ENCODE measurements around the gene CPN2.

- TF ChIP-seq RELA (CRISPR knock-in tag; IDR thresholded peaks at IDR 0.05) (no peak), TBX2 (CRISPR knock-in tag; IDR thresholded peaks at IDR 0.05; ENCODE audit: borderline replicate concordance) (no peak), MTF2 (CRISPR knock-in tag; IDR thresholded peaks at IDR 0.05; ENCODE audit: borderline replicate concordance) (no peak), MXI1 (IDR thresholded peaks at IDR 0.05; ENCODE audit: borderline replicate concordance, low read depth, low read length) (no peak)
- TF ChIP-seq, protein P1, sequence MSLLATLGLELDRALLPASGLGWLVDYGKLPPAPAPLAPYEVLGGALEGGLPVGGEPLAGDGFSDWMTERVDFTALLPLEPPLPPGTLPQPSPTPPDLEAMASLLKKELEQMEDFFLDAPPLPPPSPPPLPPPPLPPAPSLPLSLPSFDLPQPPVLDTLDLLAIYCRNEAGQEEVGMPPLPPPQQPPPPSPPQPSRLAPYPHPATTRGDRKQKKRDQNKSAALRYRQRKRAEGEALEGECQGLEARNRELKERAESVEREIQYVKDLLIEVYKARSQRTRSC (CRISPR knock-in tag; IDR thresholded peaks at IDR 0.05; ENCODE audit: low read depth): no peak
These were observed 24.2 kb downstream of the CPN2 start for GRCh38 chr3:194326968-194327217.
